CD4-positive, alpha-beta T cell (primary cell): Measurements from ENCODE around the gene CEP43. TPM values are rescaled to one million over a fixed set of nuclear protein-coding genes. Genes with fewer than 3 reads are reported as not detected.

Source experiments
- ATAC-seq: fragments of 200-7000 bp; cut with Tn5 transposase; one replicate; pipeline ENCODE4 v1.10.0; 2022; ENCODE audit warnings: mild to moderate bottlenecking; ENCODE audit not compliant: poor library complexity
- CTCF ChIA-PET: fragments of 350-600 bp; sonication (Branson Sonifier 250); formaldehyde crosslinking; loops from one replicate; lab custom pipeline; 2021; ENCODE audit warnings: antibody characterized with exemption, inconsistent platforms; lab: Charles Lee
- POLR2A ChIA-PET: fragments of 350-600 bp; sonication (Branson Sonifier 250); formaldehyde crosslinking; loops from one replicate; lab custom pipeline; 2021; ENCODE audit warnings: antibody characterized with exemption, inconsistent platforms; lab: Charles Lee
- DNase-seq, 14 experiments: peaks; one replicate each; pipeline ENCODE4 v3.0.0-alpha.2; 2013 to 2020; ENCODE audit warnings: mixed read lengths in 2 of 14
- H3K27ac ChIP-seq, 2 donors: one replicate each; pipeline versions ENCODE4 v1.5.1 to v1.7.0; 2013; ENCODE audit warnings: low read length in 2 of 2, low read depth in 1 of 2, mild to moderate bottlenecking in 1 of 2
- H3K27me3 ChIP-seq, 2 experiments: 1 replicate in 1 of 2; 2 replicates in 1 of 2; pipeline versions ENCODE4 v1.6.1 to v1.7.0; 2013; ENCODE audit warnings: low read length in 2 of 2, control low read depth in 1 of 2, mild to moderate bottlenecking in 1 of 2, moderate library complexity in 1 of 2; ENCODE audit not compliant: insufficient read depth in 2 of 2, control insufficient read depth in 1 of 2
- H3K36me3 ChIP-seq: one replicate; pipeline ENCODE4 v1.6.1; 2013; ENCODE audit warnings: low read length, control low read depth; ENCODE audit not compliant: insufficient read depth
- H3K4me1 ChIP-seq: one replicate; pipeline ENCODE4 v1.6.1; 2013; ENCODE audit warnings: low read length, control low read depth; ENCODE audit not compliant: insufficient read depth
- H3K4me3 ChIP-seq: one replicate; pipeline ENCODE4 v1.5.1; 2013; ENCODE audit warnings: mild to moderate bottlenecking, low read length, moderate library complexity
- H3K9me3 ChIP-seq, 2 experiments: 1 replicate in 1 of 2; 2 replicates in 1 of 2; pipeline versions ENCODE4 v1.6.1 to v1.7.0; 2013; ENCODE audit warnings: low read length in 2 of 2, mild to moderate bottlenecking in 2 of 2, control low read depth in 1 of 2, moderate library complexity in 1 of 2; ENCODE audit not compliant: control insufficient read depth in 1 of 2, insufficient read depth in 1 of 2
- H3K27ac Mint-ChIP-seq: one replicate; pipeline ENCODE4 v1.8.0; 2020; ENCODE audit warnings: mixed read lengths
- H3K27me3 Mint-ChIP-seq: one replicate; pipeline ENCODE4 v1.8.0; 2021; ENCODE audit warnings: mixed read lengths
- H3K36me3 Mint-ChIP-seq: one replicate; pipeline ENCODE4 v1.8.0; 2021; ENCODE audit warnings: low read depth, mixed read lengths
- H3K4me1 Mint-ChIP-seq: one replicate; pipeline ENCODE4 v1.8.0; 2021; ENCODE audit warnings: low read depth, mixed read lengths
- H3K4me3 Mint-ChIP-seq: one replicate; pipeline ENCODE4 v1.8.0; 2020; ENCODE audit warnings: mild to moderate bottlenecking, mixed read lengths
- H3K9me3 Mint-ChIP-seq: one replicate; pipeline ENCODE4 v1.8.0; 2020; ENCODE audit warnings: mixed read lengths
- intact Hi-C, 2 experiments: fragments of 100-400 bp; cut with DNase I in 1 of 2; cut with micrococcal nuclease in 1 of 2; formaldehyde crosslinking; loops; one replicate each; pipeline versions ENCODE4 v1.15.1 to v1.9.0; 2023 to 2025; cut with DNase I, micrococcal nuclease
- total RNA-seq, 174 experiments: library from RNA in 2 of 174; stranded (reverse) in 2 of 174; gene quantifications; one replicate each; pipeline ENCODE4 v1.2.3 and lab custom pipeline; 2021 to 2026
- TF ChIP-seq, protein P1 (sequence below): fragments of 200-600 bp; IDR thresholded peaks from one replicate; pipeline ENCODE4 v1.8.0; 2022; ENCODE audit warnings: antibody characterized with exemption, mild to moderate bottlenecking

The CEP43 gene
- total RNA-seq, 2 experiments from 2014 or later = 12.5 to 13.5 TPM

GRCh38 chr6:166952121-166952520, 47.1 kb upstream of the CEP43 start:
- Histone ChIP-seq H3K9me3 (no peaks in the 10 kb centered on the region), H3K4me1 (peaks cover 87% of the 10 kb centered on the region), H3K4me3 (peak overlapping the region; percentile 10), H3K27ac (peak overlapping the region; percentile 79 to 88), H3K36me3 (peaks cover 30% of the 10 kb centered on the region), H3K27me3 (no peaks in the 10 kb centered on the region)
- POLR2A ChIA-PET = no interaction called here
- CTCF ChIA-PET = interaction anchor here (1.1 to 10.0 kb wide), 7 partner anchors 8 to 48 kb away, joined by 3 to 50 read pairs (median 5); no protein-coding TSS in a partner anchor
- TF ChIP-seq, protein P1, sequence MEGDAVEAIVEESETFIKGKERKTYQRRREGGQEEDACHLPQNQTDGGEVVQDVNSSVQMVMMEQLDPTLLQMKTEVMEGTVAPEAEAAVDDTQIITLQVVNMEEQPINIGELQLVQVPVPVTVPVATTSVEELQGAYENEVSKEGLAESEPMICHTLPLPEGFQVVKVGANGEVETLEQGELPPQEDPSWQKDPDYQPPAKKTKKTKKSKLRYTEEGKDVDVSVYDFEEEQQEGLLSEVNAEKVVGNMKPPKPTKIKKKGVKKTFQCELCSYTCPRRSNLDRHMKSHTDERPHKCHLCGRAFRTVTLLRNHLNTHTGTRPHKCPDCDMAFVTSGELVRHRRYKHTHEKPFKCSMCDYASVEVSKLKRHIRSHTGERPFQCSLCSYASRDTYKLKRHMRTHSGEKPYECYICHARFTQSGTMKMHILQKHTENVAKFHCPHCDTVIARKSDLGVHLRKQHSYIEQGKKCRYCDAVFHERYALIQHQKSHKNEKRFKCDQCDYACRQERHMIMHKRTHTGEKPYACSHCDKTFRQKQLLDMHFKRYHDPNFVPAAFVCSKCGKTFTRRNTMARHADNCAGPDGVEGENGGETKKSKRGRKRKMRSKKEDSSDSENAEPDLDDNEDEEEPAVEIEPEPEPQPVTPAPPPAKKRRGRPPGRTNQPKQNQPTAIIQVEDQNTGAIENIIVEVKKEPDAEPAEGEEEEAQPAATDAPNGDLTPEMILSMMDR = no peak
- peak overlapping the region; percentile 93 for H3K27ac Mint-ChIP-seq
- peaks cover 65% of the 10 kb centered on the region for H3K4me1 Mint-ChIP-seq
- DNase-seq = peak in 2 of 14 experiments; percentile 42 to 53
- no peak for ATAC-seq
- peak overlapping the region; percentile 95 for H3K4me3 Mint-ChIP-seq
- H3K36me3 Mint-ChIP-seq = peaks cover 70% of the 10 kb centered on the region
- no peaks in the 10 kb centered on the region for H3K9me3 Mint-ChIP-seq
- intact Hi-C loops = loop anchor here (5.0 to 10.0 kb wide), 3 partner anchors 35 to 873 kb away; partner anchors contain the start of gene AFDN (in 1 of the 2)
- no peaks in the 10 kb centered on the region for H3K27me3 Mint-ChIP-seq

GRCh38 chr6:166952567-166953486, 46.4 kb upstream of the CEP43 start:
- ChIA-PET CTCF (interaction anchor here (2.0 to 10.0 kb wide), 2 partner anchors 10 to 36 kb away, joined by 9 to 50 read pairs; no protein-coding TSS in a partner anchor), POLR2A (interaction anchor here (0.7 to 2.4 kb wide), 5 partner anchors 16 to 89 kb away, joined by 4 to 14 read pairs (median 6); partner anchors contain the start of gene CEP43)
- Histone ChIP-seq H3K4me3 (peak overlapping the region; percentile 14), H3K27ac (peak overlapping the region; percentile 79 to 88), H3K9me3 (no peaks in the 10 kb centered on the region), H3K27me3 (no peaks in the 10 kb centered on the region), H3K36me3 (peaks cover 23% of the 10 kb centered on the region), H3K4me1 (peaks cover 87% of the 10 kb centered on the region)
- Mint-ChIP-seq H3K36me3 (peaks cover 70% of the 10 kb centered on the region), H3K4me1 (peaks cover 72% of the 10 kb centered on the region), H3K9me3 (no peaks in the 10 kb centered on the region), H3K27me3 (no peaks in the 10 kb centered on the region), H3K4me3 (peak overlapping the region; percentile 95), H3K27ac (peak overlapping the region; percentile 93)
- ATAC-seq (peak; percentile 12), DNase-seq (peak in 7 of 14 experiments; percentile 44 to 71 (median 52))
- intact Hi-C loops = loop anchor here (5.0 to 10.0 kb wide), 3 partner anchors 34 to 872 kb away; partner anchors contain the start of gene AFDN (in 1 of the 2)
- TF ChIP-seq, protein P1 = no peak

GRCh38 chr6:166954118-166954713, 45.0 kb upstream of the CEP43 start:
- POLR2A ChIA-PET = interaction anchor here (0.7 to 2.4 kb wide), 7 partner anchors 9 to 327 kb away, joined by 3 to 14 read pairs (median 6); partner anchors contain the start of gene CEP43
- H3K9me3 ChIP-seq = no peaks in the 10 kb centered on the region

More at GRCh38 chr6:166954118-166954713, 45.0 kb upstream of the CEP43 start:
- ATAC-seq (no peak), DNase-seq (no peak)
- no peaks in the 10 kb centered on the region for H3K9me3 Mint-ChIP-seq
- peak overlapping the region; percentile 95 for H3K4me3 Mint-ChIP-seq
- Histone ChIP-seq H3K36me3 (peaks cover 13% of the 10 kb centered on the region), H3K27me3 (no peaks in the 10 kb centered on the region), H3K27ac (peak overlapping the region; percentile 79 to 88), H3K4me1 (peaks cover 90% of the 10 kb centered on the region), H3K4me3 (peak overlapping the region; percentile 96)
- H3K27ac Mint-ChIP-seq = peak overlapping the region; percentile 93
- intact Hi-C loops = loop anchor here (5.0 to 10.0 kb wide), 3 partner anchors 33 to 871 kb away; partner anchors contain the start of gene AFDN (in 1 of the 2)
- no peaks in the 10 kb centered on the region for H3K27me3 Mint-ChIP-seq
- peaks cover 81% of the 10 kb centered on the region for H3K4me1 Mint-ChIP-seq
- TF ChIP-seq, protein P1 = no peak
- CTCF ChIA-PET = interaction anchor here (1.2 to 10.0 kb wide), 2 partner anchors 35 to 188 kb away, joined by 5 to 50 read pairs; no protein-coding TSS in a partner anchor
- peaks cover 59% of the 10 kb centered on the region for H3K36me3 Mint-ChIP-seq
